Activated T-helper 2 cell treated with anti-CD3 and anti-CD28 coated beads, Interferon-gamma antibody, Interleukin-2, Interleukin-4, amounts not matched to agents 10 μg/mL and 5 μg/mL and 100 μg/mL, durations not matched to agents 14 hours and 24 hours and 36 hours (primary cell): ENCODE measurements around the gene DOCK3. TPM values are rescaled to one million over a fixed set of nuclear protein-coding genes. Genes with fewer than 3 reads are reported as not detected.
"Not testable (repeated sequence)": the region's sequence is repeated elsewhere in the genome, so short reads cannot be mapped to it uniquely, and the experiment has no call there.

Experiments
- DNase-seq: peaks from one replicate; pipeline ENCODE4 v3.0.0; 2021; ENCODE audit warnings: low spot score
- H3K27ac Mint-ChIP-seq: one replicate; pipeline ENCODE4 v1.8.0; 2021; ENCODE audit warnings: mixed read lengths
- H3K27me3 Mint-ChIP-seq: one replicate; pipeline ENCODE4 v1.8.0; 2021; ENCODE audit warnings: low read depth, mixed read lengths
- H3K36me3 Mint-ChIP-seq: one replicate; pipeline ENCODE4 v1.8.0; 2021; ENCODE audit warnings: low read depth, mixed read lengths
- H3K4me1 Mint-ChIP-seq: one replicate; pipeline ENCODE4 v1.8.0; 2021; ENCODE audit warnings: low read depth, mixed read lengths
- H3K4me3 Mint-ChIP-seq: one replicate; pipeline ENCODE4 v1.8.0; 2021; ENCODE audit warnings: low read depth, mild to moderate bottlenecking, moderate library complexity, mixed read lengths
- H3K9me3 Mint-ChIP-seq: one replicate; pipeline ENCODE4 v1.8.0; 2021; ENCODE audit warnings: mixed read lengths
- intact Hi-C: fragments of 100-400 bp; cut with micrococcal nuclease; formaldehyde crosslinking; loops from one replicate; pipeline ENCODE4 v1.15.1; 2023
- total RNA-seq: library from RNA; stranded (reverse); gene quantifications from 2 replicates; pipeline ENCODE4 v1.2.3, GENCODE V29; 2022

Gene DOCK3
- total RNA-seq, 1 donor from 2014 or later, result 1.4 TPM

DNA sequence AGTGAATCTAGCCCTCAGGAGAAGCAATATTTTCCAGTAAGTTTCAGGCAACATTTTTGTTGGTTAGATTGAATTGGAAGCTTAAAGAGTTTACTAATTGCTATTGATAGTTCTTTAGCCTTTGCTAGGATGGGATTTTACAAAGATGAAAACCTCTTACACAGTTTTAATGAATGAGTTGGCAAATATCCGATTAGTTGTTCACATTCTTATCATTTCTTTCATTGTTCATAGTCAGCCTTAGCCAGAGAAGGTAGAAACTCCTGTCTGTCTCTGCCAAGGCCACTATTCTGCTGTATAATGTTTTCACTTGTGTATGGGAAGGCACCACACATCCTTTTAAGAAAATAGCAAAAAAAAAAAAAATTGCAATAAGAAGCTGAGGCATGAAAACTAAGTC lies 488.3 kb downstream of the DOCK3 start:
- Mint-ChIP-seq H3K9me3 (no peaks in the 10 kb centered on the region), H3K4me1 (no peaks in the 10 kb centered on the region), H3K27me3 (no peaks in the 10 kb centered on the region), H3K27ac (no peak overlapping the region), H3K36me3 (no peaks in the 10 kb centered on the region), H3K4me3 (no peak overlapping the region)
- intact Hi-C loops, result no loop called here
- DNase-seq, result no peak

DNA sequence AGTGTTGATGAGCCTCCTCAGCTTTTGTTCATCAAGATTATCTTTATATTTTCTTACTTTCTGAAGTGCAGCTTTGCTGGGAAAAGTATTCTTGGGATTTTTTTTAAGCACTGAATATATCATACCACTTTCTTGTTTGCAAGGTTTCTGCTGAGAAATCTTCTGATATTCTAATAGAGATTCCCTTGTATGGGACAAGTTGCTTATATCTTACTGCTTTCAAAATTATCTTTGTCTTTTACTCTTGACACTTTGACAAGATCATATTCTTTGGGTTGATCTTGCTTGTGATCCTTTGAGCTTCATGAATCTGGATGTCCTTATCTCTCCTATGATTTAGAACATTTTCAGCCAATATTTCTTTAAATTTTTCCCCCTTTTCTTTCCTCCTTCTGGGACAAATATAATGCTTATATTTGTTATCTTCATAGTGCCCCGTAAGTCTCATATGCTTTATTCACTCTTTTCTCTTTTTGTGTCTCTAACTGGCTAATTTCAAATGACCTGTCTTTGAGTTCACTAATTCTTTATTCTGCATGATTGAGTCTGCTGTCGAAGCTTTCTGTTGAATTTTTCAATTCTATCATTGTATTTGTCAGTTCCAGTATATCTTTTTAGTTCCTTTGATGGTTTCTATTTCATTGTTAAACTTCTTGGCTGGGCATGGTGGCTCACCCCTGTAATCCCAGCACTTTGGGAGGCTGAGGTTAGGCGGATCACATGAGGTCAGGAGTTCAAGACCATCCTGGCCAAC lies 499.0 kb downstream of the DOCK3 start:
- Mint-ChIP-seq H3K27ac (no peak overlapping the region), H3K9me3 (peaks cover 40% of the 10 kb centered on the region), H3K27me3 (no peaks in the 10 kb centered on the region), H3K36me3 (peaks cover 3% of the 10 kb centered on the region), H3K4me1 (no peaks in the 10 kb centered on the region), H3K4me3 (no peak overlapping the region)
- no peak for DNase-seq
- intact Hi-C loops, result no loop called here

DNA sequence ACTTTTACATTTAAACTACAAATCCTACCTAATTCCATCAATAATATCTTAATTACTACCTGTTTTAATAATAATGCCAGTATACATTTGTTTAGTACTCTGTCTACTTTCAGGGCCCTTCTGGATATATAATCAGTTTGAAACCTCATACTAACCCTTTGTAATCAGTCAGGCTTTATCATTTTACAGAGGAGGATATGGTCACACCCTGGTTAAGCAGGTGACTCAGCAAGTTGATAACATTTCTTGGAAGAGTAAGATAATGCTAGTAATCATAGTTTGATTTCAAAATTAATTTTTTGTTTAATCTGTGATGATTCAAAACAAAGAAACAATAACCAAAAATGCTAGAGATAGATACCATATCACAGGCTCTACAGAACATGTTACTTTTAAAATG lies 502.2 kb downstream of the DOCK3 start:
- peaks cover 3% of the 10 kb centered on the region for H3K36me3 Mint-ChIP-seq
- peaks cover 28% of the 10 kb centered on the region for H3K9me3 Mint-ChIP-seq
- no peaks in the 10 kb centered on the region for H3K27me3 Mint-ChIP-seq
- no peak overlapping the region for H3K4me3 Mint-ChIP-seq
- H3K27ac Mint-ChIP-seq, result no peak overlapping the region
- no peak for DNase-seq
- intact Hi-C loops, result no loop called here
- H3K4me1 Mint-ChIP-seq, result no peaks in the 10 kb centered on the region

- DNase-seq, H3K9me3 Mint-ChIP-seq, H3K27me3 Mint-ChIP-seq, H3K36me3 Mint-ChIP-seq, intact Hi-C loops, H3K4me3 Mint-ChIP-seq, H3K4me1 Mint-ChIP-seq, H3K27ac Mint-ChIP-seq: not testable (repeated sequence)
These were observed 511.7 kb downstream of the DOCK3 start for GRCh38 chr3:51186446-51186845.

DNA sequence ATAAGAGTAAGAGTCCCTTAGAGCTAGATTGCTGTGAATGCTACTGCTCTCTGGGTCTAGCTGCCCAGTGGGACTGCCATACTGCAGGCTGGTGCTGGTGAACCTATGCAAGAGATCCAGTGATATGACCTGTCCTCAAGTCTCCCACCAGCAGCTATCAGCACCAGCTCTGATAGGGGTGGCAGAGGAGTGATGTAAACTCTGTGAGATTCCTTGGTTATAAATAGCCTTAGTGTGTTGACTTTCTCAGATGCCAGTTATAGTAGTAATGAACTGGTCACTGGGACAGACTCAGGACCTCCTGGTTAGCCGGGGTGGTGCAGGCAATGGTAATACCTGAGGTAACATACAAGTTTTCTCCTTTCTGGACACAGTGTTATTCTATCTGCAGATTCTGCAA lies 515.5 kb downstream of the DOCK3 start:
- Mint-ChIP-seq H3K4me1 (no peaks in the 10 kb centered on the region), H3K36me3 (no peaks in the 10 kb centered on the region), H3K27me3 (no peaks in the 10 kb centered on the region), H3K4me3 (no peak overlapping the region), H3K27ac (no peak overlapping the region), H3K9me3 (peaks cover 8% of the 10 kb centered on the region)
- no peak for DNase-seq
- intact Hi-C loops, result no loop called here

GRCh38 chr3:51190827-51191226 lies 516.1 kb downstream of the DOCK3 start:
- H3K36me3 Mint-ChIP-seq, result no peaks in the 10 kb centered on the region
- no peaks in the 10 kb centered on the region for H3K27me3 Mint-ChIP-seq
- no peak overlapping the region for H3K4me3 Mint-ChIP-seq
- DNase-seq, result no peak
- no peak overlapping the region for H3K27ac Mint-ChIP-seq
- no peaks in the 10 kb centered on the region for H3K4me1 Mint-ChIP-seq
- intact Hi-C loops, result no loop called here
- peaks cover 5% of the 10 kb centered on the region for H3K9me3 Mint-ChIP-seq

- H3K9me3 Mint-ChIP-seq, result peaks cover 6% of the 10 kb centered on the region
- no peak overlapping the region for H3K4me3 Mint-ChIP-seq
- H3K27me3 Mint-ChIP-seq, result no peaks in the 10 kb centered on the region
- no peak overlapping the region for H3K27ac Mint-ChIP-seq
- DNase-seq, result no peak
- intact Hi-C loops, result no loop called here
- H3K4me1 Mint-ChIP-seq, result no peaks in the 10 kb centered on the region
- H3K36me3 Mint-ChIP-seq, result no peaks in the 10 kb centered on the region
These were observed 517.0 kb downstream of the DOCK3 start for GRCh38 chr3:51191768-51192167.

DNA sequence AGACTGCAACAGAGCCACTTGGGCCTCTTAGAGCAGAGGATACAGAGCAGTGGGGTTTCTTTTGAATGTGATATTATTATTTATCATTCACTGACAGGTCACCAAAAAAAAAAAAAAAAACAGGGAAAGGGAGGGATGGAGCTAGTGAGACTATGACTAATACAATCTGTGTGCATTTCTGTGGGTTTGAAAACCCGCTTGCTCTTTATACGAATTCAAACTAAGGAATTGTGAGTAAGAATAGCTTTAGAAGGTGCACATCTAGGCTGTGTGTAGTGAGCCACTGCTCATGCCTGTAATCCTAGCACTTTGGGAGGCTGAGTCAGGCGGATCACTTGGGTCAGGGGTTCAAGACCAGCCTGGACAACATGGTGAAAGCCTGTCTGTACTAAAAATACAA lies 523.8 kb downstream of the DOCK3 start:
- Mint-ChIP-seq H3K4me3 (no peak overlapping the region), H3K4me1 (no peaks in the 10 kb centered on the region), H3K27ac (no peak overlapping the region), H3K27me3 (no peaks in the 10 kb centered on the region), H3K36me3 (no peaks in the 10 kb centered on the region), H3K9me3 (peaks cover 14% of the 10 kb centered on the region)
- no peak for DNase-seq
- intact Hi-C loops, result loop anchor here (1.0 kb wide), 1 partner anchor 23 kb away; no protein-coding TSS in a partner anchor

DNA sequence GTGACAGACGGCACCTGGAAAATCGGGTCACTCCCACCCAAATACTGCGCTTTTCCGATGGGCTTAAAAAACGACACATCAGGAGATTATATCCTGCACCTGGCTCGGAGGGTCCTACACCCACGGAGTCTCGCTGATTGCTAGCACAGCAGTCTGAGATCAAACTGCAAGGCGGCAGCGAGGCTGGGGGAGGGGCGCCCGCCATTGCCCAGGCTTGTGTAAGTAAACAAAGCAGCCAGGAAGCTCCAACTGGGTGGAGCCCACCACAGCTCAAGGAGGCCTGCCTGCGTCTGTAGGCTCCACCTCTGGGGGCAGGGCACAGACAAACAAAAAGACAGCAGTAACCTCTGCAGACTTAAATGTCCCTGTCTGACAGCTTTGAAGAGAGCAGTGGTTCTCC lies 524.6 kb downstream of the DOCK3 start:
- intact Hi-C loops, DNase-seq, H3K4me1 Mint-ChIP-seq, H3K27me3 Mint-ChIP-seq, H3K4me3 Mint-ChIP-seq, H3K27ac Mint-ChIP-seq, H3K36me3 Mint-ChIP-seq: not testable (repeated sequence)
- H3K9me3 Mint-ChIP-seq, result peaks cover 14% of the 10 kb centered on the region

DNA sequence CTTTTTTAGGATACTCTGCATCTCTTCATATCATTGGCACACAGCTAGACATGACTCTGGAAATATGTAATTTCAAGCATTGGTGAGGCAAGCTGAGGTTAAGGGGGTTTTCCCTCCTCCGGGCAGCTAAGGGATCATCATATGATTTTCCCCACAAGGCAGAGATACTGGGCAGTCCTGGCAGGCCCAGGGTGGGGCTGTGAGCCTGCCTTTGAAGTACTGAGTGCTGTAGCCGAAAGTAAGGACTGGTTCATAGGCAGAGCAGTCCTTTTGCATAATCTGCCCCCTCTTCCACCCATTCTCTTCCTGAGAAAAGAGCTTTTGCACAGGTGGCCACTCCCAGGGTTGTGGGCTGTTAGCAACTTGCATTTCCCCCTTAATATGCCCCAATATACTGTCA lies 541.6 kb downstream of the DOCK3 start:
- no peaks in the 10 kb centered on the region for H3K36me3 Mint-ChIP-seq
- intact Hi-C loops, result no loop called here
- DNase-seq, result no peak
- no peaks in the 10 kb centered on the region for H3K4me1 Mint-ChIP-seq
- no peaks in the 10 kb centered on the region for H3K9me3 Mint-ChIP-seq
- no peaks in the 10 kb centered on the region for H3K27me3 Mint-ChIP-seq
- H3K27ac Mint-ChIP-seq, result no peak overlapping the region
- no peak overlapping the region for H3K4me3 Mint-ChIP-seq

DNA sequence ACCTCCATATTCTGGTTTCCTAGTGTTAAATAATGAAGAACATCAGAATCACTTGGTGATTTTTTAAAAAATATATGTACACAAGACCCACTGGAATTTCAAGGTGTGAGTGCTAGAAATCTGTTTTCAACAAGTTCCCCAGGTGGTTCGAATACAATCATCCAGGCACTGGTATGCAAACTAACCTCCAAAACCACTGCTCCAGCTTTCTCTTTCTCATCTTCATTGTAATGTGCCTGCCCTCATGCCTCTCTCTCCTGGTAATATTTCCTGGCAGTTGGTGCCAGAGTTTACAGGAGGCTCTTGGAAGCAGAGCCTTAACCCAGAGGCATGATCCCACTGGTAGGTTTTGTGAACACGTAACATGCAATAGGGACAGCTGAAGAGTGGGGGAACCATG lies 547.2 kb downstream of the DOCK3 start:
- DNase-seq, result no peak
- H3K27ac Mint-ChIP-seq, result no peak overlapping the region
- no peaks in the 10 kb centered on the region for H3K4me1 Mint-ChIP-seq
- no peaks in the 10 kb centered on the region for H3K36me3 Mint-ChIP-seq
- intact Hi-C loops, result no loop called here
- H3K27me3 Mint-ChIP-seq, result no peaks in the 10 kb centered on the region
- no peak overlapping the region for H3K4me3 Mint-ChIP-seq
- no peaks in the 10 kb centered on the region for H3K9me3 Mint-ChIP-seq

GRCh38 chr3:51224283-51224682 lies 549.6 kb downstream of the DOCK3 start:
- Mint-ChIP-seq H3K4me3 (no peak overlapping the region), H3K27me3 (no peaks in the 10 kb centered on the region), H3K36me3 (no peaks in the 10 kb centered on the region), H3K27ac (no peak overlapping the region), H3K4me1 (no peaks in the 10 kb centered on the region), H3K9me3 (no peaks in the 10 kb centered on the region)
- DNase-seq, result no peak
- intact Hi-C loops, result no loop called here

DNA sequence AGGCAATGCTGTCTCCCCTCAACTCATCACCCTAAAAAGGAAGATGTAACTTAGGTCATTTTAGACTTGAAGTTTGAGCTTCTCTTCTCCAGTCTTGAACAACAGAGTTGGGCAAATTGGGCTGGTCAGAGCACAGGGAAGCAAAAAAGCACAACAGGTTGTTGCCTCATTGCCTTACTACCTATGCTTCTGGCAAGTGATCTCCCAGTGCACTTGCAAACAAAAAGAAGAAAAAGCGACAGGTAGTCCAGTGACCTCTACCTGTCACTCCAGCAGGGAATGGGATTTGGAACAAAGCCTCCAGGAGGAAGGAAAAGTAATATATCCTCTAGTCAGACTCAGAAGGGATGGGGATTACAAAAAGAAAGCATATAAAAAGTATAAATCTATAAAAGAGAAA lies 550.1 kb downstream of the DOCK3 start:
- H3K36me3 Mint-ChIP-seq, result no peaks in the 10 kb centered on the region
- no peak for DNase-seq
- intact Hi-C loops, result no loop called here
- H3K4me3 Mint-ChIP-seq, result no peak overlapping the region
- H3K27me3 Mint-ChIP-seq, result no peaks in the 10 kb centered on the region
- no peaks in the 10 kb centered on the region for H3K9me3 Mint-ChIP-seq
- no peak overlapping the region for H3K27ac Mint-ChIP-seq
- H3K4me1 Mint-ChIP-seq, result no peaks in the 10 kb centered on the region

GRCh38 chr3:51242939-51243338 lies 568.2 kb downstream of the DOCK3 start:
- no peak overlapping the region for H3K4me3 Mint-ChIP-seq
- peaks cover 11% of the 10 kb centered on the region for H3K9me3 Mint-ChIP-seq
- intact Hi-C loops, result no loop called here
- H3K27ac Mint-ChIP-seq, result no peak overlapping the region
- H3K36me3 Mint-ChIP-seq, result no peaks in the 10 kb centered on the region
- no peak for DNase-seq
- no peaks in the 10 kb centered on the region for H3K27me3 Mint-ChIP-seq
- H3K4me1 Mint-ChIP-seq, result no peaks in the 10 kb centered on the region
